GM18867 (cell line): Measurements from ENCODE around the gene ZNF740.
"Not testable (repeated sequence)": the region's sequence is repeated elsewhere in the genome, so short reads cannot be mapped to it uniquely, and the experiment has no call there.

Experiments
- ATAC-seq: cut with Tn5 transposase; IDR thresholded peaks from one replicate; pipeline ENCODE4 v1.9.1; 2021; ENCODE audit warnings: mild to moderate bottlenecking, moderate library complexity; ENCODE audit not compliant: unreplicated experiment

Gene ZNF740

DNA sequence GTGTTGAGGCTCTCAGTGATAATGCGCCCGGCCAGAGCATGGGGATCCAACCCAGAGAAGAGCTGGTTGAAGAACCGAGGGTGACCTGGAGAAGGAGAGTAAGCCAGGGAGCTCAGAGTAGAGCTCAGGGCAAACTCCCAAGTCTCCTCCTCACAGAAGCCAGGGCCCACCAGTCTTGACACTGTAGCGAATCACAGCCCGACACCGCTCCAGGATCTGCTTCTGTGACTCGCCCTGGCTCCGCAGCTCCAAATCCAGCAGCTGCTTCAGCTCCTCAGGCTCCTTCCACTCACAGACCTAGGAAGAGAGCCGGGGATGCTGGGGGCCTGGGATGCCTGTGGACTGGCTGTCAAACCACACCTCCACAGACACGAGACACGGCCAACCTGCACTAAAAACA, 8.2 kb upstream of the ZNF740 start:
- ATAC-seq = no peak

GRCh38 chr12:53173085-53173715, 7.3 kb upstream of the ZNF740 start:
- ATAC-seq = no peak

DNA sequence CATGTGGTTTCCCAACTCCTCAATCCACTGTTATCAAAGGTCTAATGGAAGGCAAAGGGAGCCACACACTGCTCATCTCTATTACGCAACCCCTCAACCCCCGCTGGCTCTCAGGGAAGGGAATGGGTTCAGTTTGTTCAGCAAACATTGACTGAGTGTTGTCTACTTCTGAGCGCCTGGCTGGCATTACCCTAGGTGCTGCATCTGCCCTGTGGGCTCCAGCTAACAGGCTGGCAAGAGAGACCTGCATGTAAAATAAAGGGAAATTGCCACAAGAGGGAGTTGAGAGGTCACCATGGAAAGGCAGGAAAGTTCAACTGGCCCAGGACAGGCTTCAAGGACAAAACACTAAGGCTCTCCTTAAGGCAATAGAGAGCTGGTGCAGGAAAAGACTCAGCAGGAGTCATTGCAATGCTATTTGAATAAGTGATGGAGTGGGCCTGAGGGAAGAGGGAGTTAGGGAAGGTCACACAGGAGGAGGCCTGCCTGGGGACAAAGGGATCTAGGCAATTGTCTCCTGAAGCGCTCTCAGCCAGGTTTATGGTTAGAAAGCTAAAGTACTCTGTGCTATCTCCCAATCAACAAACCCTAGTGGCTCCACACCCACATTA, 5.5 kb upstream of the ZNF740 start:
- ATAC-seq = no peak

GRCh38 chr12:53176750-53177149, 3.8 kb upstream of the ZNF740 start:
- ATAC-seq = no peak

- not testable (repeated sequence) for ATAC-seq
Observed at GRCh38 chr12:53177447-53177846, 3.1 kb upstream of the ZNF740 start.

- ATAC-seq = not testable (repeated sequence)
Observed at GRCh38 chr12:53178803-53179202, 1.7 kb upstream of the ZNF740 start.

DNA sequence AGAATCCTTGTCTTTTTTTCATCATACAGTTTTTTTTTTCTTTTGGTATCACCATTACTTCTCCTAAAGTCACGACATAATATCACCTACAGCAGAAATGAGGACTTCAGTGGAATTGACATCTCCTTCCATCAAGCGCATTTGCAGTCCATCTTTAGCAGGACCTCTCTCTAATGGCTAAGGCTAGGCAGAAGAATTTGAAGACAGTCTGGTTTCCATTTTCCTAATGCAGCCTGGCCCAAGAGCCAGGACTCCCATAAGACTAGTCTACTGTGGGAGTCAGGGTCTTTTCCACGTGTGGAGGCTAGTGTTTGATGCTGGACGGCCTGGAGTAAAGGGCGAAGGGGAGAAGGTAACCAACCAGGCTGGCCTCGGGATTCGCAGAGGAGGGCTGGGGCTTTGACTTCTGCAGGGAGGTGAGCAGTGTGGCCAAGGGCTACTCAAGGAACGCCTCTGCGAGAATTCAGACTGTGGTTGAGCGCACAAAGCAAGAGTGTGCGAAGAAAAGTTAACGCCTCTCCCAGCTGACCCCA, 769 bp upstream of the ZNF740 start:
- ATAC-seq = peak; percentile 13

GRCh38 chr12:53180931-53181645, 566 bp downstream of the ZNF740 start:
- ATAC-seq = peak; percentile 46

DNA sequence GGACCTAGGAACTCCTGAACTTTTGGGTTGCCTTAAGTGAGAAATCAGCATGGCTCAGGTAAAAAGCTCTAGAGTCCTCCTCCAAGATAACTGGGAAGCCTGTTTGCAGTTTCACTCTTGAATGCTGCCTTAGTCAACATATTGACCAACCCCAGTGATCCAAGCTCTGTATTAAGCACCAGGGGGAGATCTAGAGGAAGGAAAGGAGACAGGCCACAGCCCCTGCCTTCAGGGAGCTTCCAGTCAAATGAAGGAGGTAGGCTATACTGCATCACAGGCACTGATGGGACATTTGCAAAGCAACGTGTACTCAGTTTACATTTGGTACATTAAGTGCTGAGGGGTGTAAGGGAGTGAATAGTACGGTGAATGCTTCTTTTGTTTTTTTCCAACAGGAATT, 1.4 kb downstream of the ZNF740 start:
- ATAC-seq = no peak

- ATAC-seq = no peak
Observed at GRCh38 chr12:53182903-53183302, 2.4 kb downstream of the ZNF740 start.

DNA sequence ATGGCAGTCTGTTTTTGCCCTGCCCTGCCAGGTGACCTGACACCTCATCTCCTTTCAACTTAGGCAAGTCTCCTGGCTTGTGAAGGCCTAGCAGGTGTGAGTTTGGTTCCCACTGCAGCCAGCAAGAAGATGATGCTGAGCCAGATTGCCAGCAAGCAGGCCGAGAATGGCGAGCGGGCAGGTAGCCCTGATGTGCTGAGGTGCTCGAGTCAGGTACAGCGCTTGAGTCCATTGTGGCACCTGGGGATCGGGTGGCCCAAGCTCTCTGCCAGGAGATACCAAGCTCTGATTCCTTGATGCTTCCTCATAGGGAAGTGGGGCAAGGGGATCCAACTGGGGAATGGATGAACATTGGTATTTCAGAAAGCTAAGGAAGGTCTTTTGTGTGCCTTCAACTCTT, 4.3 kb downstream of the ZNF740 start:
- no peak for ATAC-seq

DNA sequence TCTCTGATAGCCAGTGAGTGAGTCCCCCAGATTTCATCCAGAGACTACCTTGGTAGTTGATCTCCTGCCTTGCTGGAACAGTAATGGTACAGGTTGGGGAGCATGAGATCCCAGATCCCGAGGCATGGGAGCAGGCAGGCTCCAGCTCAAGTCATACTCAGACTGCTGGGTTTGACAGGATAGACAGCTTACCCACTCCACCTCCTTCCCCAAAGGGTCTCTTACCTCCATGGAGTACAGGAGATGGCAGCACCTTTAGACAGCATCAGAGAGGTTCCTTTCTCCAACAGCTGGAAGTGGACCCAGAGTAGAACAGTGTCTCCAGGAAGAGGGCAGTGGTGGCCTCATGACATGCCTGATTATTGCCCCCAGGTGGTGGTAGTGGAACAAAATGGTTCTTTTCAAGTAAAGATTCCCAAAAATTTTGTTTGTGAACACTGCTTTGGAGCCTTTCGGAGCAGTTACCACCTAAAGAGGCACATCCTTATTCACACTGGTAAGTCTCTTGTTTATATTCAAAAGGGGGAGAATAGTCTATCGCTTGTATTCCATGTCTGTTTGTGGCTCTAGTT, 5.1 kb downstream of the ZNF740 start:
- ATAC-seq = no peak

DNA sequence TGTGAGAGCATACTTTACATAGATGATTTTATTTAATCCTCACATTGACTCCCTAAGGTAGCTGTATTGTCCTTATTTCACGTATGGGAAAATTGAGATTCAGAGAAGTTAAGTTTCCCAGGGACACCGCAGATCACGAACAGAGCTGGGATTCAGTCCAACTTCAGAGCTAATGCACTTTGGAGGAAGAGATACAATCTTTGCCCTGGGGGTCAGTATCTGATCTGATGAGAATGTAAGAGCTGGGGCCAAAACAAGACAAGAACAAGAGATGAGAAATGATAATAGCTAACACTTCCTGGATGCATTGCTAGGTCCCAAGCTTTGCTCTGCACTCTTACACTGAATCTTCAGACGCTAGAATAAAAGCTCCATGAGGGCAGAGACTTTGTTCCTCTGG, 6.2 kb downstream of the ZNF740 start:
- no peak for ATAC-seq

DNA sequence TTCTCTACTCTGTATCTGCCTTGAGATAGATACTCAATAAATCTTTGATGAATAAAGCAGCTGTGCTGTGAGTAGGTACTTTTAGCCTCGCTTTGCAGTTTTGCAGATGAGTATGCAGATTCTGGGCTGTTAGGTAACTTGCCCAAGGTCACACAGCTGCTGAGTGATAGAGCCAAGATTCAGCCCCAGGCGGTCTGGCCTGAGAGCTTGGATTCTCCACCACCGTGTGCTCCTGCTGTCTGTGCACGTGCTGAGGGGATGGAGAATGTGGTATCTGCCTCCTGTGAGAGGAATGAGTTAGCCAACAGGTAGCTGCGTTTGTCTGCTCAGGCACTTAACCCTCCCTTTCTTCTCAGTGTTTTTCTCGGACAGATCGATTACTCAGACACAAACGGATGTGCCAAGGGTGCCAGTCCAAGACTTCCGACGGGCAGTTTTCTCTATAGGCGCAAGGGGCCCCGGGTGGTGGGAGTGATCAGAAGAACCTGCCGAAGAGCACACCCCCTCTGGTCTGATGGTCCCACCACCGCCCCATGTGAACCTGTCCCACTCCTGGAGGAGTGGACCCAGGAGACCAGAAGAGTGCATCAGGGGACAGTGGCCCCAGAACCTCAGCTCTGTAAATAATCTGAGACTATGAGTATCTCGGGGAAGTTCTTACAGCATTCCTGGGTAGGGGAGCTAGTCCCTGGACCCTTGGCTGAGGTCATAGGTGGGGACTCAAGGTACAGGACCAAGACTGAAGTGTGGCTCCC, 6.8 kb downstream of the ZNF740 start:
- ATAC-seq = no peak

DNA sequence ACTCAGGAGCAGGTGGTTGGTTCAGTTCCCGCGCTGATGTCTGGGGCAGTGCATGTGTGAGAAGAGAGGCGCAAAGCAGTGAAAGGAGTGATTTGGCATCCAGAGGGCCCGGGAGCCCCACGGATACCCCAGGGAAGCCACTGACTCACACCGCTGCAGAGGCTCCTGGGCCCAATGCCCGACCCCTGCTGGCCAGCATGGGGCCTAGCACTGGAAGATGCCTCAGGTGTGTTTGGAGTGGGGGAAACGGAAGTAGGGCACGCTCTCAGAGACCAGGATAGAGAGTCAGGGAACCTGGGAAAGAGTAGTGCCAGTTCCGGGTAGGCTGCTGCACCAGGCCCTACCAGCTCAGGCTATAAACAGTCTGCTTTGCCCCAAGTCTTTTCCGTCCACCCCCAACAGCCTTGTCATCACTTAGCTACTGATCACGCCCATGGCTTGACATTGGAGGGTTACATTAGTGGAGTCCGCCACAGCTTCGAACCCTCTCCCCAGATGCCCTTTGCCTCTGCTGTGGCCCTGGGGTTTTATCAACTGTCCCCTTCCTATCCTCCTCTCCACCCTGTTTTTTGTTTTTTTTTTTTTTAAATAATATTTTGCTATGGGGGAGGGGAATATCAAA, 9.7 kb downstream of the ZNF740 start:
- ATAC-seq = no peak

DNA sequence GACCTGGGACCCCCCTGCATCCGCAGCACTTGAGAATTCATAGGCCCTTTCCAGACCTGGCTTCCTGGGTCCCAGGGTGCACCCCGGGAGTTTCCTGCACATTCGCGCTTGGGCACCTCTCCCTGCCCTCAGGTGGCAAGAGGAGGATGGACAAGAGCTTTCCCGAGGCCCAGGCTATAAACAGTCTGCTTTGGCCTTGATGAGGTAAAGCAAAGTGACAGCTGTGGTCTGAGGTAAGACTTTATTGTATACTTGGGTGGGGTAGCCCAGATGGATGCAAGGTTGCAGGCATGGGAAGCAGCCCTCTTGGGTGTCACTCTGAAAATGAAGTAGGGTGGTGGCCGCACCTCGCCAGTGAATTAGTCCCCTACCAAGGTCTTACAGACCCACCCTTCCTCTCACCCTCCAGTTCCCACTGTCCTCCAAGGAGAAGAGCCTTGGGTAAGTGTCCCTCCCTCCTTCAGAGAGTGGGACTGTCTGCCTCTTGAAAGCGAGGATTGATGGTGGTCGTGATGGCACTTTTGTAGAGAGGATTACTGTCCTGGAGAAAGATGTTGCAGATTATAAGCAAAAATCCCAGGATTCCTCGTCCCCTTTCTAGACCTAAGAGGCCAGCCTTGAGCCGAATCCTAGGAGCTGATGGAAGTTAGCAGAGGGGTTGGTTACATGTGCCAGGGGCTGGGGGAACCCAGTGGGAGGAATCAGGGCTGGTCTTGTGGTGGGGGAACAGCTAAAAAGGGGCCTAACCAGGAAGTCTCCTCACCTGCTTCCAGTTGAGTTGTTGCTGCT, 10.8 kb downstream of the ZNF740 start:
- ATAC-seq = no peak

GRCh38 chr12:53191885-53192530, 11.5 kb downstream of the ZNF740 start:
- no peak for ATAC-seq

DNA sequence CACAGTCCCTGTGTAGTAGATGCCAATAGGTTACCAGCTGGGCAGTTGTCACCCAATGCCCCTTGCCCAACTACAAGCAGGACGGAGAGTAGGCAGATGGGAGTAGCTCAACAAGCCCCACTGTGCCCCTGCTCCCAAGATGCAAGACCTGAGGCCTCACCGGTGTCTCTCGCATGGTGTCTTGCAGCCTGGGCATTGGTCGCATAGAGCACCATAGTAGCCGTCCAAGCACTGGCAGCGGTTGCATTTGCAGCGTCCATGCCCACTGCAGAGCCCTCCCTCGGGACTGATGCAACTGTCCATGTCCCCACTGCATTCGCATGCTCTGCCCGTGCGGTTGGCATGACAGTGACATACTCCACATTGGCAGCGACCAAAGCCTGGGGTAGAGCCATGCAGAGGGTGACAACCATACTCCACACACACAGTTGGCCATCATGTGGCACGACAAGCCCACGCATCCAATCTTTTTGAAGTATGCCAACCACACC, 12.1 kb downstream of the ZNF740 start:
- ATAC-seq = no peak

DNA sequence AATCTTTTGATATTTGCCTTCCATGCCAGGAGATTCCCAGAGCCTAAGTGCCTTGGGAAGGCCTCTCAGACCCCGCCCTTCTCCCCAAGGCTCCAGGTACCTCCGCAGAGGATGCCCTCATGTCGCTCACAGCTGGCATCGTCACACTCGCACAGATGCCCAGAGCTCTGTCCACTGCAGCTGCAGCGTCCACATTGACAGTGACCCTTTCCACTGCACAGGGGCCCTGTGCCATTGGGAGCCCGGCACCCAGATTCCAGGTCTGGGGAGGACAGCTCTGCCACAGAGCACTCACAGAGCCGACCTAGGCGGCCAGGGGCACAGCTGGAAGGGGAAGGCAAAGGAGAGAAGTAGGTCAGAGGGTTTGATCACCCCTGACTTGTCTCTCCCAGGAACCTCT, 12.5 kb downstream of the ZNF740 start:
- no peak for ATAC-seq
